ENCODE results near the gene PPIL3. TPM values are rescaled to one million over a fixed set of nuclear protein-coding genes. Genes with fewer than 3 reads are reported as not detected.

PPIL3 gene
- total RNA-seq (29.1 TPM), polyA plus RNA-seq (10 to 100 TPM; 15.3 to 45.4 (median 34.6) TPM)

GRCh38 chr2:200888704-200889625, at the start of gene PPIL3, which contains the start of gene NIF3L1:
Gene PPIL3 (minus strand): TSS chr2:200889077. CDS start chr2:200887615, 1,462 bp downstream.
Gene NIF3L1 (plus strand): TSS chr2:200889371. CDS start chr2:200891944, 2,573 bp downstream.
- peaks cover 13% of the 10 kb centered on the region for H3K36me3 Mint-ChIP-seq
- H3K9me3 Mint-ChIP-seq = no peaks in the 10 kb centered on the region
- peaks cover 4% of the 10 kb centered on the region for H3K27me3 Mint-ChIP-seq
- H3K4me3 ChIP-seq (ENCODE audit: low read depth, low read length) = peak within 1 kb of the TSS; percentile 98
- peak; percentile 94 to 99 (median 97) for DNase-seq
- H3K4me1 ChIP-seq (ENCODE audit: control insufficient read depth, insufficient read depth, low read length, poor library complexity, severe bottlenecking) = peaks cover 28% of the 10 kb centered on the region
- peaks cover 12 to 64% (median 39%) of the 10 kb centered on the region in 4 donors for H3K4me1 Mint-ChIP-seq
- H3K27me3 ChIP-seq (ENCODE audit: control insufficient read depth, insufficient read depth, low read length) = no peaks in the 10 kb centered on the region
- peak; percentile 81 to 84 for ATAC-seq (ENCODE audit: low read depth in 2 of 2)
- peak within 1 kb of the TSS; percentile 97 for H3K27ac ChIP-seq (ENCODE audit: insufficient read depth, low read length, poor library complexity, severe bottlenecking)
- peak within 1 kb of the TSS; percentile 95 to 99 (median 96) for H3K4me3 Mint-ChIP-seq
- H3K9me3 ChIP-seq (ENCODE audit: control insufficient read depth in 2 of 2, low read length in 2 of 2) = no peaks in the 10 kb centered on the region
- H3K27ac Mint-ChIP-seq = peak within 1 kb of the TSS; percentile 94 to 100 (median 100)
- peaks cover 17% of the 10 kb centered on the region for H3K36me3 ChIP-seq (ENCODE audit: control insufficient read depth, insufficient read depth, low read length)

GRCh38 chr2:200930947-200931626, 42.2 kb upstream of the PPIL3 start:
- Mint-ChIP-seq H3K4me1 (peaks cover 0 to 5% (median 3%) of the 10 kb centered on the region in 4 donors), H3K4me3 (no peak overlapping the region), H3K9me3 (no peaks in the 10 kb centered on the region), H3K27ac (peak overlapping the region in 1 of 3 donors; percentile 56), H3K36me3 (peaks cover 19% of the 10 kb centered on the region), H3K27me3 (no peaks in the 10 kb centered on the region)
- H3K4me3 ChIP-seq (ENCODE audit: low read depth, low read length) = no peak overlapping the region
- H3K27me3 ChIP-seq (ENCODE audit: control insufficient read depth, insufficient read depth, low read length) = no peaks in the 10 kb centered on the region
- no peak for DNase-seq
- H3K27ac ChIP-seq (ENCODE audit: insufficient read depth, low read length, poor library complexity, severe bottlenecking) = no peak overlapping the region
- no peaks in the 10 kb centered on the region for H3K9me3 ChIP-seq (ENCODE audit: control insufficient read depth in 2 of 2, low read length in 2 of 2)
- no peaks in the 10 kb centered on the region for H3K4me1 ChIP-seq (ENCODE audit: control insufficient read depth, insufficient read depth, low read length, poor library complexity, severe bottlenecking)
- ATAC-seq (ENCODE audit: low read depth in 2 of 2) = no peak
- peaks cover 69% of the 10 kb centered on the region for H3K36me3 ChIP-seq (ENCODE audit: control insufficient read depth, insufficient read depth, low read length)

DNA sequence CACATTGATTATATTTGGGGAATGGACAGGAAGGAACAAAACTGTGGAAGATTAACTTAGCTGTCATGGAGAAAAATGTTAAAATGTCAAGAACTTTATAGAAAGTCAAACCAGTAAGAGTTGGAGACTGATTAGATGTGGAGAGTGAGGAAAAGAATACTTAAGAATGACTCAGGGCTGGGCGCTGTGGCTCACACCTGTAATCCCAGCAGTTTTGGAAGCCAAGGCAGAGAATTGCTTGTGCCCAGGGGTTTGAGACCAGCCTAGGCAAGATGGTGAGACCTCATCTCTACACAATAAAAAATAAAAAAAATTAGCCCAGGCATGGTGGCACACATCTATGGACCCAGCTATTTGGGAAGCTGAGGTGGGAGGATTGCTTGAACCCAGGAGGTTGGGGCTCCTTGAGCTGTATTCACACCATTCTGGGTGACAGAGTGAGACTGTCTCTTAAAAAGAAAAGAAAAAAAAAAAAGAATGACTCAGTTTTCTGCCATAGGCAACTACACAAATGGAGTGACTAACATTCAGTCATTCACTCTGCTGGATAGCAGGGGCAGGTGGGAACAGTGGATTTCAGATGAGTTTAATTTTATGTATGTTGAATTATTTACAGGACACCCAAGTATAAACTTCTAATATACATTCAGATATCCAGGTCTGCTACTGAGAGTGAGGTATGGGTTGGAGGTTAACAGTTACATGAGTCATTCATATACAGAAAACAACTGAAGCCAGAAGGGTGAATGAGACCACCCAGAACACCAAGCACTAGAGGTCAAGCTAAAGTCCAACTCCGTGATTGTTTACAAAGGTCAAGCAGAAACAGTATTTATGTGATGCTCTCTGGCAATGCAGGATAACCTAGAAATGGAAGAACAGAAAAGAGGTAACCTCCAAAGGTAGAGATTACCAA, 40.7 kb upstream of the PPIL3 start:
- DNase-seq = no peak
- Histone ChIP-seq H3K9me3 (ENCODE audit: control insufficient read depth in 2 of 2, low read length in 2 of 2) (no peaks in the 10 kb centered on the region), H3K27ac (ENCODE audit: insufficient read depth, low read length, poor library complexity, severe bottlenecking) (no peak overlapping the region), H3K27me3 (ENCODE audit: control insufficient read depth, insufficient read depth, low read length) (no peaks in the 10 kb centered on the region), H3K4me1 (ENCODE audit: control insufficient read depth, insufficient read depth, low read length, poor library complexity, severe bottlenecking) (no peaks in the 10 kb centered on the region), H3K36me3 (ENCODE audit: control insufficient read depth, insufficient read depth, low read length) (peaks cover 62% of the 10 kb centered on the region), H3K4me3 (ENCODE audit: low read depth, low read length) (no peak overlapping the region)
- Mint-ChIP-seq H3K4me1 (peaks cover 0 to 5% (median 3%) of the 10 kb centered on the region in 4 donors), H3K27ac (peak overlapping the region; percentile 2 to 28 (median 18)), H3K9me3 (no peaks in the 10 kb centered on the region), H3K27me3 (no peaks in the 10 kb centered on the region), H3K36me3 (peaks cover 17% of the 10 kb centered on the region), H3K4me3 (no peak overlapping the region)
- ATAC-seq (ENCODE audit: low read depth in 2 of 2) = no peak

DNA sequence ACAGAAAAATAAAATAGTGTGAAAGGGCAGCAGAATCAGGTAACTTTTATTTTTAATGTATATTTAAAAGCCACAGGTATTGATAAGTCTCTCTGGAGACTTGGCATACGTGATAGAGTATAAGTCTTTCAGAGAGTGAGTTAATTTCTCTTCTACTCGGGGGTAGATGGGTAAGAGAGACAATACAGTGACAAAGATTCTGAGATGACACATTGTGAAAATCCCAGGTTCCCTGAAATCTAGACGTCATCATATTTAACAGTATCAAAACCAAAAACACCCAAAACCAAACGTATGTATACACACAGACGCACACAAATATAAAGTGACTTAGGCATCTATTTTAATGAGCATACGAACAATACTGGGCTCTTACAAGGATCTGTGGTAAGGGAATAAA, 33.6 kb upstream of the PPIL3 start:
- H3K27me3 Mint-ChIP-seq = no peaks in the 10 kb centered on the region
- H3K27ac Mint-ChIP-seq = peak overlapping the region; percentile 29 to 55 (median 32)
- peaks cover 26% of the 10 kb centered on the region for H3K36me3 Mint-ChIP-seq
- Histone ChIP-seq H3K36me3 (ENCODE audit: control insufficient read depth, insufficient read depth, low read length) (peaks cover 69% of the 10 kb centered on the region), H3K9me3 (ENCODE audit: control insufficient read depth in 2 of 2, low read length in 2 of 2) (no peaks in the 10 kb centered on the region), H3K4me1 (ENCODE audit: control insufficient read depth, insufficient read depth, low read length, poor library complexity, severe bottlenecking) (no peaks in the 10 kb centered on the region), H3K27me3 (ENCODE audit: control insufficient read depth, insufficient read depth, low read length) (no peaks in the 10 kb centered on the region), H3K4me3 (ENCODE audit: low read depth, low read length) (no peak overlapping the region), H3K27ac (ENCODE audit: insufficient read depth, low read length, poor library complexity, severe bottlenecking) (no peak overlapping the region)
- DNase-seq (peak in 1 of 3 donors; percentile 52), ATAC-seq (ENCODE audit: low read depth in 2 of 2) (no peak)
- no peaks in the 10 kb centered on the region for H3K9me3 Mint-ChIP-seq
- no peak overlapping the region for H3K4me3 Mint-ChIP-seq
- peaks cover 0 to 7% (median 3%) of the 10 kb centered on the region in 4 donors for H3K4me1 Mint-ChIP-seq

- H3K27ac Mint-ChIP-seq = peak overlapping the region in 2 of 3 donors; percentile 25 to 26
- Histone ChIP-seq H3K36me3 (ENCODE audit: control insufficient read depth, insufficient read depth, low read length) (peaks cover 75% of the 10 kb centered on the region), H3K4me3 (ENCODE audit: low read depth, low read length) (no peak overlapping the region), H3K4me1 (ENCODE audit: control insufficient read depth, insufficient read depth, low read length, poor library complexity, severe bottlenecking) (no peaks in the 10 kb centered on the region), H3K9me3 (ENCODE audit: control insufficient read depth in 2 of 2, low read length in 2 of 2) (no peaks in the 10 kb centered on the region), H3K27me3 (ENCODE audit: control insufficient read depth, insufficient read depth, low read length) (no peaks in the 10 kb centered on the region), H3K27ac (ENCODE audit: insufficient read depth, low read length, poor library complexity, severe bottlenecking) (no peak overlapping the region)
- ATAC-seq (ENCODE audit: low read depth in 2 of 2) (no peak), DNase-seq (no peak)
- H3K4me3 Mint-ChIP-seq = no peak overlapping the region
- no peaks in the 10 kb centered on the region for H3K9me3 Mint-ChIP-seq
- no peaks in the 10 kb centered on the region for H3K27me3 Mint-ChIP-seq
- H3K4me1 Mint-ChIP-seq = no peaks in the 10 kb centered on the region
- H3K36me3 Mint-ChIP-seq = peaks cover 35% of the 10 kb centered on the region
These were observed 24.8 kb upstream of the PPIL3 start for GRCh38 chr2:200913654-200914053.

DNA sequence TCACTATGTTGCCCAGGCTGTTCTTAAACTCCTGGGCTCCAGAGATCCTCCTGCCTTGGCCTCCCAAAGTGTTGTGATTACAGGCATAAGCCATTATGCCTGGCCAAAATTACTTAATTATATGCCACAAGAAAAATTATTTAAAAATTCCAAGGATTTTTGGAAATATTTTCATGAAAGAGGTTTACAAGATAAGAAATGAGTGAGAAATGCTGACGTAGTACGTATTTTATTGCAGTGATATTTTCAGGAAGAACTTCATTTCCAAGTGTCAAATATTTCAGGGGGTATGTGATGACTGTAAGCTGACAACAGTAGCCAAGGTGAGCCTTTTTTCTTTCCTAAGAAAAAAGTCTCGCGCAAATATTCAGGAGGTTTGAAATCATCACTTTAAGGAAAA, 21.1 kb upstream of the PPIL3 start:
- H3K36me3 ChIP-seq (ENCODE audit: control insufficient read depth, insufficient read depth, low read length) = peaks cover 57% of the 10 kb centered on the region

More for the DNA sequence above, 21.1 kb upstream of the PPIL3 start:
- no peak for ATAC-seq (ENCODE audit: low read depth in 2 of 2)
- no peak overlapping the region for H3K4me3 Mint-ChIP-seq
- H3K27me3 ChIP-seq (ENCODE audit: control insufficient read depth, insufficient read depth, low read length) = no peaks in the 10 kb centered on the region
- H3K9me3 ChIP-seq (ENCODE audit: control insufficient read depth in 2 of 2, low read length in 2 of 2) = no peaks in the 10 kb centered on the region
- H3K36me3 Mint-ChIP-seq = peaks cover 27% of the 10 kb centered on the region
- no peaks in the 10 kb centered on the region for H3K27me3 Mint-ChIP-seq
- no peak overlapping the region for H3K27ac Mint-ChIP-seq
- H3K4me3 ChIP-seq (ENCODE audit: low read depth, low read length) = no peak overlapping the region
- no peaks in the 10 kb centered on the region for H3K9me3 Mint-ChIP-seq
- no peaks in the 10 kb centered on the region for H3K4me1 ChIP-seq (ENCODE audit: control insufficient read depth, insufficient read depth, low read length, poor library complexity, severe bottlenecking)
- no peak for DNase-seq
- H3K27ac ChIP-seq (ENCODE audit: insufficient read depth, low read length, poor library complexity, severe bottlenecking) = no peak overlapping the region
- H3K4me1 Mint-ChIP-seq = peaks cover 0 to 4% (median 0%) of the 10 kb centered on the region in 4 donors
